NCI-H2196 (cell line): ENCODE measurements around the gene ZFYVE19.
A peak's percentile ranks its signal among the peaks of the same experiment; 100 is the strongest.

ENCODE experiments used
- DNase-seq: peaks from one replicate; lab custom pipeline; 2025; ENCODE audit not compliant: unreplicated experiment; lab: John Stamatoyannopoulos, UW

The ZFYVE19 gene

GRCh38 chr15:40812721-40813425, 6.0 kb downstream of the ZFYVE19 start:
- DNase-seq: no peak

DNA sequence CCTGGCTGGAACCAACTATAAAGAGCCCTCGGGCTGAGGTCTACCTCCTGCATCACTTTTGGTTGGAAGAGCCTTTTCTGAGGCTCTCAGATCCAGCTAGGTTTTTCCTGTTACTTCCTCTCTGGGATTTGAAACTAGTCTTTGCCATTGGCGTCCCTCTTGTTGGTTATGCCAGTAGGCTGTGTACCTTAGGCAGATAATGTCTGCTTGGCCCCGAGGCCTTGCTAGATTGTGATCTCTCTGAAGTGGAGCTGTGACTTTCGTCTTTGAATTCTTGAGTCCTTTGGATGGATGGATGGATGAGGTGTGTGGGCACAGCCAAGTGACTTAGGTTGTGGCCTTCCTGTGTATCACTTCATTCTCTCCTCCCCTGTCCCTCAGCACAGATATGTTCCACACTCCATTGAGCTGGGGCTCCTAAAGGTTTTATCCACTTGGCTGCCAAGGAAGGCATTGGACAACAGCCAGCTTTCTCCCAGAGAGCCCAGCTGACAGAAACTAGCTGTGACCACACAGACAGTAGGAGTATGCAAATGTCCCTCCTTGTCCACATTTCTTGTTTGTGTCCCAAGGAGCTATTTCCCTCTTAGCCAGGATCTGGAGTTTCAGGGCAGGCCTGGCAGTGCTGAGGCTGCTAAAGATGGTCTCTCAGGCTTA, 8.3 kb downstream of the ZFYVE19 start:
- DNase-seq: peak; percentile 40

GRCh38 chr15:40819048-40819447, 12.2 kb downstream of the ZFYVE19 start:
- DNase-seq: no peak

- no peak for DNase-seq
Observed at GRCh38 chr15:40821195-40821594, 14.3 kb downstream of the ZFYVE19 start.

DNA sequence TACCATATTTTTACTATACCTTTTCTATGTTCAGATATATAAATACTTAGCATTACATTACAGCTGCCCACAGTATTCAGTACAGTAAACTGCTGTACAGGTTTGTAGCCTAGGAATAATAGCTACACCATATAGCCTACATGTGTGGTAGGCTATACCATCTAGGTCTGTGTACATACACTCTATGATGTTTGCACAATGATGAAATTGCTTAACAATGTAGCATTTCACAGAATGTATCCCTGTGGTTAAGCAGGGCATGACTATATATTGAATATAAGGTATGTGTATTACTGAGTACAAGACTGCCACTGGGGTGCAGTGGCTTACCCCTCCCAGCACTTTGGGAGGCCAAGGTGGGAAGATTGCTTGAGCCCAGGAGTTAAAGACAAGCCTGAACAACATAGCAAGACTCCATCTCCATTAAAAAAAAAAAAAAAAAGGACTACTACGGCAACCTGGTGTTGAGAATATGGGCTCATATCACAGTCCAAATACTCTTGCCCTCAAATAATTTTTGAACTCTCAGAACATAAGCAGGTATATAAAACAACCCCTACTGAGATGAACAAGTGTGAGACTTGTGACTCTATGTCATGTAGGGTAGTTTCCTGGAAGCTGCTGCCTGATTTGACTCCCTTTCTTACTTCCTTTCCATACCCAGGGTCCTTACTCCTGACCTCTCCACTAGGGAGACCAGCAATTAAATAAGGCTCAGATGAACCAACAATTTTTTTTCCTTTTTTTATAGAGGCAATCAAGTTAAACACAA, 16.9 kb downstream of the ZFYVE19 start:
- DNase-seq: no peak

DNA sequence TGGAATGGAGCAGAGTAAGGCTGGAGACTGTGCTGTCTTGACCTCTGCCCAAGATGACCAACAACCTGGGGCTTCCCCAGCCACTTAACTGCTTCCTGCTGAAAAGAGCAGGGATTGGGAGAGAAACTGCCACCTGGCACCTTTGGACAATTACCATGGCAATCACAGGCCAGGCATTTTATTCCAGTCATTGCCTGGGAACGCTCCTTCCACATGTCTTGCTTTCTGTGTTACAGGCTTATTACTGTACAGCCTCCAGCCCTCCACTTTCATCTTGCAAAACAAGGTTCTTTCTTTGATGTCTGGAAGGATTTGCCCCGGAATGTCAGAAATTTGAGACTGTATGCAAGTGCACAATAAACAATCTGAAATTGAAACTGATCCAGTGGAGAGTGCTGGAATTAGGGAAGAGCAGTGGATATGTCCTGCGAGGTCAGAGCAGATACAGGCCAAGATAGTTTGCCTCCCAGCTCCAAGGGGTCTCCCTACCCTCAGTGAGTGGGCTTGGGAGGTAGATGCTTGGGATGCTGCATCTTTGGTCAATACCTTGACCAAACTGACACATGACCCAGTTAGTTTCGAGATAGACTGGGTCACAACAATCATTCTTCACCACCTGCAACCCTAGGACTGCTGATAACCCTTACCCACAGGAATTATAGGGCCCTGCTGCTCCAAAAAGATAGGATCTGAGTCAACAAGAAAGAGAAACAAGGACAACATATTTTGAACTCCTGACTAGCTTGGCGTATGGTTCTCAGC, 19.0 kb downstream of the ZFYVE19 start:
- DNase-seq: peak; percentile 32

- DNase-seq: no peak
Observed at GRCh38 chr15:40826423-40827075, 19.7 kb downstream of the ZFYVE19 start.

- DNase-seq: no peak
Observed at GRCh38 chr15:40828447-40829036, 21.7 kb downstream of the ZFYVE19 start, which contains the start of gene PPP1R14D. Gene PPP1R14D (minus strand): TSS chr15:40828708. CDS start chr15:40828641, 67 bp downstream.

GRCh38 chr15:40829115-40829514, 22.2 kb downstream of the ZFYVE19 start:
- DNase-seq: no peak

GRCh38 chr15:40830884-40831283, 24.0 kb downstream of the ZFYVE19 start:
- peak; percentile 74 for DNase-seq

GRCh38 chr15:40831861-40832260, 25.0 kb downstream of the ZFYVE19 start:
- no peak for DNase-seq

GRCh38 chr15:40832903-40833302, 26.0 kb downstream of the ZFYVE19 start:
- DNase-seq: no peak

DNA sequence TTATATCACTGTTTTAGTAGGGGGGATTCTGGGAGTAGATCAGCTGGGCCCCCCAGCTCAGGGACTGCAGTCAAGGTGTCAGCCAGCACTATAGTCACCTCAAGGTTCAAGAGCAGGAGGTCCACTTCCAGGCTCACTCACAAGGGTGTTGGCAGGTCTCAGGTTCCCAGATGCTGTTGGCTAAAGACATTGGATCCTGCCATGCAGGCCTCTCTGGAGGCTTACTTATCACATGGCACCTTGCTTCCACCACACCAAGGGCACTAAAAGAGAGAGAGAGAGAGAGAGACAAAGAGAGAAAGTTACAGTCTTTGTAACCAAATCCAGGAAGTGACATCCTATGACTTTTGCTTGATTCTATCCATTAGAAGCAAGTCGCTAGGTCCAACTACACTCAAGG, 29.1 kb downstream of the ZFYVE19 start:
- no peak for DNase-seq

DNA sequence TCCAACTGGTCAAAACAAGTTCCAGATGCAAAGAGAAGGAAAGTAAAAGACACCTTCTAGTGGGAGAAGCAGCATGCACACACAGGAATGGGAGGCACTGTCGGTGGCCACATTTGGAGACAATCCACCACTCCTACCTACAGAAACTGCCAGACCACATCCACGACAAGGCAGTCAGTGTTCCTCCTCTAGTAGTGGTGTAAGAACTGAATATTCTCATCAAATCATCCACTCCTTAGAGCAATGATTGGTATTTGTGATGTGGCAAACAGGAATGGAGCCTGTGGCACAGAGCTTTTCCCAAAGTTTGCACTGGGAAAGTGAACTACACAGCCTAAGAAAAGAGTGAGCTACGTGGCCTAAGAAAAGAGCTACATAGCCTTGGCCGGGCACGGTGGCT, 31.9 kb downstream of the ZFYVE19 start:
- DNase-seq: no peak

GRCh38 chr15:40841741-40842140, 34.9 kb downstream of the ZFYVE19 start:
- no peak for DNase-seq

- DNase-seq: no peak
Observed at GRCh38 chr15:40843261-40843884, 36.5 kb downstream of the ZFYVE19 start.

GRCh38 chr15:40843885-40844695, 37.2 kb downstream of the ZFYVE19 start, which contains the start of gene SPINT1:
Gene SPINT1 (plus strand): TSS chr15:40844048. CDS start chr15:40844555, 507 bp downstream.
- DNase-seq: peak; percentile 16

- no peak for DNase-seq
Observed at GRCh38 chr15:40844696-40845030, 37.8 kb downstream of the ZFYVE19 start.

- DNase-seq: no peak
Observed at GRCh38 chr15:40845036-40845435, 38.1 kb downstream of the ZFYVE19 start.
